HepG2 (cell line): ENCODE data around the gene PLSCR4. TPM values are rescaled to one million over a fixed set of nuclear protein-coding genes. Genes with fewer than 3 reads are reported as not detected.

Source experiments
- CERS6 ChIP-seq: sonication (generic); formaldehyde crosslinking; IDR thresholded peaks from 2 replicates; pipeline ENCODE4 v1.5.0; 2020; ENCODE audit warnings: missing genetic modification reagents
- CTCF ChIP-seq: sonication (generic); formaldehyde crosslinking; IDR thresholded peaks from 2 replicates; pipeline ENCODE4 v1.5.0; 2020; ENCODE audit warnings: mild to moderate bottlenecking, missing genetic modification reagents, moderate library complexity
- FOSL1 ChIP-seq: sonication (generic); formaldehyde crosslinking; IDR thresholded peaks from 2 replicates; pipeline ENCODE4 v1.9.0; 2021; ENCODE audit warnings: missing genetic modification reagents, borderline replicate concordance
- FOXA1 ChIP-seq, 2 experiments: fragments of 450-650 bp in 1 of 2; sonication (generic) in 1 of 2; formaldehyde crosslinking in 1 of 2; IDR thresholded peaks; 2 replicates each; pipeline versions ENCODE4 v1.4.0 to v1.6.1; 2016 to 2020; ENCODE audit warnings: missing genetic modification reagents in 1 of 2
- MIER2 ChIP-seq: IDR thresholded peaks from 2 replicates; pipeline ENCODE4 v1.6.1; 2016; ENCODE audit warnings: missing biosample characterization, missing genetic modification reagents
- MLXIP ChIP-seq: sonication (generic); formaldehyde crosslinking; IDR thresholded peaks from 2 replicates; pipeline ENCODE4 v1.9.0; 2021; ENCODE audit warnings: missing genetic modification reagents, borderline replicate concordance
- MYPOP ChIP-seq: sonication (generic); formaldehyde crosslinking; IDR thresholded peaks from 2 replicates; pipeline ENCODE4 v1.8.1; 2023; ENCODE audit warnings: mild to moderate bottlenecking, moderate library complexity, missing genetic modification reagents
- NFE2 ChIP-seq: sonication (generic); formaldehyde crosslinking; IDR thresholded peaks from 2 replicates; pipeline ENCODE4 v1.4.0; 2020; ENCODE audit warnings: missing genetic modification reagents
- POLR2AphosphoS5 ChIP-seq: IDR thresholded peaks from 2 replicates; pipeline ENCODE4 v1.6.1; 2012; ENCODE audit warnings: low read depth, low read length
- PRPF4 ChIP-seq: fragments of 200-400 bp; formaldehyde crosslinking; IDR thresholded peaks from 2 replicates; pipeline ENCODE4 v1.6.1; 2016; ENCODE audit warnings: low read length, low read depth; ENCODE audit not compliant: poor library complexity, severe bottlenecking
- STAG1 ChIP-seq: sonication (generic); formaldehyde crosslinking; IDR thresholded peaks from 2 replicates; pipeline ENCODE4 v1.4.0; 2020; ENCODE audit warnings: missing genetic modification reagents
- TAF15 ChIP-seq: fragments of 200-400 bp; formaldehyde crosslinking; IDR thresholded peaks from one replicate; pipeline ENCODE4 v1.6.1; 2018; ENCODE audit warnings: mild to moderate bottlenecking, low read depth, low read length; ENCODE audit not compliant: poor library complexity, severe bottlenecking
- U2AF1 ChIP-seq: fragments of 200-400 bp; formaldehyde crosslinking; optimal IDR thresholded peaks from 2 replicates; pipeline ENCODE3; 2017; ENCODE audit warnings: mild to moderate bottlenecking, low read depth, low read length
- ZNF224 ChIP-seq: sonication (generic); formaldehyde crosslinking; IDR thresholded peaks from 2 replicates; pipeline ENCODE4 v1.5.0; 2020; ENCODE audit warnings: mild to moderate bottlenecking, missing genetic modification reagents
- ZNF230 ChIP-seq: sonication (generic); formaldehyde crosslinking; IDR thresholded peaks from 2 replicates; pipeline ENCODE4 v1.4.0; 2020; ENCODE audit warnings: mild to moderate bottlenecking, missing genetic modification reagents
- ZNF460 ChIP-seq: sonication (generic); formaldehyde crosslinking; IDR thresholded peaks from 2 replicates; pipeline ENCODE4 v1.5.1; 2020; ENCODE audit warnings: missing genetic modification reagents, mild to moderate bottlenecking, borderline replicate concordance
- ZSCAN31 ChIP-seq: sonication (generic); formaldehyde crosslinking; IDR thresholded peaks from 2 replicates; pipeline ENCODE4 v1.5.0; 2020; ENCODE audit warnings: low read depth, mild to moderate bottlenecking, missing genetic modification reagents
- polyA plus RNA-seq, 8 experiments: library from polyadenylated mRNA; depleted of rRNA in 3 of 8; stranded (reverse) in 7 of 8; unstranded in 1 of 8; fragments of >200 nt; fragmentation: Illumina TruSeq in 4 of 8; extraction: Trizol in 4 of 8; gene quantifications; 2 replicates each; pipeline versions ENCODE4 v1.2.1 to v1.2.3, GENCODE V29; 2011 to 2016; ENCODE audit warnings: low read depth in 4 of 8, missing spikeins in 1 of 8, mixed read lengths in 1 of 8; ENCODE audit not compliant: insufficient read depth in 1 of 8
- total RNA-seq, 5 experiments: library from RNA; depleted of rRNA; stranded (reverse); fragments of >200 nt; fragmentation: Illumina TruSeq; extraction: Trizol; gene quantifications; 2 replicates each; pipeline ENCODE4 v1.2.3, GENCODE V29; 2016; ENCODE audit warnings: low read depth in 1 of 5
- TF ChIP-seq, protein P1 (sequence below): sonication (generic); formaldehyde crosslinking; IDR thresholded peaks from 2 replicates; pipeline ENCODE4 v1.4.0; 2020; ENCODE audit warnings: mild to moderate bottlenecking, missing genetic modification reagents

Gene PLSCR4
- total and polyA plus RNA-seq, 2 of the 13 experiments (the other 11 are each of a cell fraction or from before 2014, with no cell fraction given): 1.5 to 59.0 TPM

- TF ChIP-seq CTCF (CRISPR knock-in tag) (no peak; the same call in 1 of the 2 replicates), FOSL1 (CRISPR knock-in tag) (no peak), NFE2 (CRISPR knock-in tag) (no peak), ZNF230 (CRISPR knock-in tag) (no peak), ZSCAN31 (CRISPR knock-in tag) (peak; percentile 89), MYPOP (CRISPR knock-in tag) (no peak; the same call in 1 of the 2 replicates), FOXA1 (IDR thresholded peaks at IDR 0.05) (no peak), FOXA1 (CRISPR knock-in tag; IDR thresholded peaks at IDR 0.05) (peak; percentile 91), STAG1 (CRISPR knock-in tag) (0 out of 2 replicates have a peak, but pooled peaks have one; percentile 1), TAF15 (no peak), POLR2AphosphoS5 (peak; percentile 95), MLXIP (CRISPR knock-in tag) (peak; percentile 68; the same call in 1 of the 2 replicates), PRPF4 (no peak), MIER2 (peak; percentile 68), CERS6 (CRISPR knock-in tag) (no peak), U2AF1 (no peak), ZNF460 (CRISPR knock-in tag) (no peak), ZNF224 (CRISPR knock-in tag) (0 out of 2 replicates have a peak, but pooled peaks have one; percentile 24)
- TF ChIP-seq, protein P1, sequence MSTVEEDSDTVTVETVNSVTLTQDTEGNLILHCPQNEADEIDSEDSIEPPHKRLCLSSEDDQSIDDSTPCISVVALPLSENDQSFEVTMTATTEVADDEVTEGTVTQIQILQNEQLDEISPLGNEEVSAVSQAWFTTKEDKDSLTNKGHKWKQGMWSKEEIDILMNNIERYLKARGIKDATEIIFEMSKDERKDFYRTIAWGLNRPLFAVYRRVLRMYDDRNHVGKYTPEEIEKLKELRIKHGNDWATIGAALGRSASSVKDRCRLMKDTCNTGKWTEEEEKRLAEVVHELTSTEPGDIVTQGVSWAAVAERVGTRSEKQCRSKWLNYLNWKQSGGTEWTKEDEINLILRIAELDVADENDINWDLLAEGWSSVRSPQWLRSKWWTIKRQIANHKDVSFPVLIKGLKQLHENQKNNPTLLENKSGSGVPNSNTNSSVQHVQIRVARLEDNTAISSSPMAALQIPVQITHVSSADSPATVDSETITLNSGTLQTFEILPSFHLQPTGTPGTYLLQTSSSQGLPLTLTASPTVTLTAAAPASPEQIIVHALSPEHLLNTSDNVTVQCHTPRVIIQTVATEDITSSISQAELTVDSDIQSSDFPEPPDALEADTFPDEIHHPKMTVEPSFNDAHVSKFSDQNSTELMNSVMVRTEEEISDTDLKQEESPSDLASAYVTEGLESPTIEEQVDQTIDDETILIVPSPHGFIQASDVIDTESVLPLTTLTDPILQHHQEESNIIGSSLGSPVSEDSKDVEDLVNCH (CRISPR knock-in tag): no peak
These were observed 89.8 kb downstream of the PLSCR4 start, which contains the start of gene PLOD2 (continued) for GRCh38 chr3:146160964-146161662.
